NCI-H2029 (cell line): ENCODE data around the gene KAT6B.
"Not testable (repeated sequence)": the region's sequence is repeated elsewhere in the genome, so short reads cannot be mapped to it uniquely, and the experiment has no call there.

Experiments
- DNase-seq: peaks from one replicate; lab custom pipeline; 2025; lab: John Stamatoyannopoulos, UW

Gene KAT6B

DNA sequence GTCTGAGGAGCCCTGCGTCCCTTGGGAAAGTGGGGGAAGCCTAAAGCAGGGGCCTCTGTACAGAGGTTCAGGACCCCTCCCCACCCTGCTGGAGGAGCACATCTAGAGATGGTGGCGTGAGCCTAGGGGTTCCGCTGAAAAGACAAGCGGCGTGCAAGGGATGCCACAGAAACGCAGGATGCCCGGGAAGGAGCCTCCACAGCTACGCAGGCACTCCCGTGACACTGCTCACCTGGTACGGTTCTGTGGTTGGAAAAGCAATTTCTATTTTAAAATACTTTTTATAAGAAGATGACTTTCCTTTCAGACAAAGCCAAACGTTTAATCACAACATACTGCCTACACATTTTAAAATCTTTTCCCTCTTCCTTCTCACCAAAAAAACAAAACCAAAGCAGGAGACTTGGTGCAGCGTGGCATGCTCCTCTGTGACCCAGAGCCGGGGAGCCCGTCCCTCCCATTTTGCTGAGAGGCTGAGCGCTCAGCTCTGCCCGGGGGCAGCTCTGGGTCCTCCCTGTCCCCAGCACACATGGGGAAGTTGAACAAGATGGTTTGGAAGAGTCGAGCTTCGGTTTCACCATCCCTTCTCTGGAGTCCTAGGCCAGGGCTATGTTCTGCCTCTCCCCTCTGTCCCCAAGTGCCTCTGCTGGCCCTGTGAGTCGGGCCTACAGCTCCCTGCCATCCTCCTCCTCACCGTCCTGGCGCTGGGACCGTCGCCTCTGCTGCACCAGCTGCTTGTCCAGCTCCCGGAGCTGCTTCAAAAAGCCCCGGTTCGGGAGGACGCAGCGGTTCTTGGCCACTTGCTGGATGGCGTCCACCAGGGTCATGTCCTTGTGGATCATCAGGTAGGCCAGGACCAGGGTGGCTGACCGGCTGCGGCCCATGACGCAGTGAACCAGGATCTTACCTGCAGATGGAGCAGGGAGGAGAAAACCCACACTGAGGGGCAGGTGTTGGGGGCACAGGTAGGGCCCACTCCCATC lies 211.1 kb downstream of the KAT6B start:
- no peak for DNase-seq

DNA sequence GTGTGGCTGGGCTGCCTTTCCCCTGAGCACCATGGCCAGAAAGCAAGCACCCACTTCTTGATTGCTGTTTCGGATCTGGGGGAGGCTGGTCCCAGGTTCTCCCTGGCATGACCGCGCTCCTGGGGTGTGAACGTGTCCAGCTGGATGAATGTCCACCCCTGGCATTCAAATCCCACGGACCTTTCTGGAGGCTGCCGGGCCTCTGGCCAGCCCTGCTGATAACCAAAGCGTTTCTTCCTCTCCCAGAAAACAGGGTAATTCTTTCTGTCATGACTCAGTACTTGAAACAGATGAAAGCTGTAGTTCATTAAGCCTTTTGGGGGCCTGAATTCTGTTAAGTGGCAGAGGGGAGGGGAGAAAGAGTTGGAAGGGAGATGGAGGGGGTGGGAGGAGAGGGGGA lies 211.9 kb downstream of the KAT6B start:
- no peak for DNase-seq

DNA sequence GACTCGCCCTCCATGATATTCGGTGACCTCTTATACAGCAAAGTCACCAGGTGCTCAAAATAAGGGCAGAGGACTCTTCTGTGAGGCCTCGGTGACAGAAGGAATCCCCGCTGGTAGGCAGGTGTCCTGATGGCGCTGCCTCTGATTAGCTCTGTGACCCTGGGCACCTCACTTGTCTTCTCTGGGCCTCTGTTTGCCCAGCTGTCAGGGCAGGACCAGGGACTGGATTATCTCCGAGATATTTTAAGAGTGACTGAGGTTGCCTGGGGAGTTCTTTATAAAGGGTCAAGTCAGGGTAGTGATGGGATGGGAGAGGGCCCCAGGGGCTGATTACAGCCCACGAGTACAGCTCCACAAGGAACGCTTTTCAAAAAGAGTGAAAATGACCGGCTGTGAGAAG lies 214.2 kb downstream of the KAT6B start:
- no peak for DNase-seq

DNA sequence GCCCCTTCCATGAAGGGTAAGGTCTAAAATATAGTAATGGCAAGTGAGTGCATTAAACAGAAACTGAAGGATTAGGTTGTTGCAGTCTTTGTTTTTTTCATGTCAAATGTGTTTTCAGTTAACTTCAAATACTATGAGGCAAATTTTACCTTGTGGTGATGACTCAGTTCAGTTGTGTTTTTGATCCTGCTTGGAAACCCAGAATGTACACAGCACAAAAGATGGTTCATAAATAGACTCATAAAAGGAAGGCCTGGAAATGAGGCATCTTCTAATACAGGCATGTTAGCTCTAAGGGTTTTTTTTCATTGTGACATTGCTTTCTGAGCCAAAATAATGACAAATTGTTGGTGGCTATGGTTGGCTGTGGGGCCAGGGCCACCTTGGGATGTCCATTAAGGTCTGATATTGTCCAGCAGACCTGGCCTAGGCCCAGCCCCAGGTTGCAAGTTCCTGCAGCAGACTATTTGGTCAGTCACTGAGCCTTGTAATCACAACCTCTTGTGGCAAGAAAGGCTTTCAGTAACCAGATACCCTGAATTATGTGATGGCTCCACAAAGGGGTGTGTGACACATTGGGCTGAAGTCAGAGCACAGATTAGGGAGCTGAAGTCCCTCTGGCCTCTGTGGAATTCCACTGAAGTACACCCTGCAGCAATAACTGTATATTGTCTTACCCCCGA lies 216.0 kb downstream of the KAT6B start:
- DNase-seq: no peak

- DNase-seq: no peak
These were observed 217.1 kb downstream of the KAT6B start for GRCh38 chr10:75043256-75044131.

- DNase-seq: no peak
These were observed 222.3 kb downstream of the KAT6B start for GRCh38 chr10:75048669-75049098.

DNA sequence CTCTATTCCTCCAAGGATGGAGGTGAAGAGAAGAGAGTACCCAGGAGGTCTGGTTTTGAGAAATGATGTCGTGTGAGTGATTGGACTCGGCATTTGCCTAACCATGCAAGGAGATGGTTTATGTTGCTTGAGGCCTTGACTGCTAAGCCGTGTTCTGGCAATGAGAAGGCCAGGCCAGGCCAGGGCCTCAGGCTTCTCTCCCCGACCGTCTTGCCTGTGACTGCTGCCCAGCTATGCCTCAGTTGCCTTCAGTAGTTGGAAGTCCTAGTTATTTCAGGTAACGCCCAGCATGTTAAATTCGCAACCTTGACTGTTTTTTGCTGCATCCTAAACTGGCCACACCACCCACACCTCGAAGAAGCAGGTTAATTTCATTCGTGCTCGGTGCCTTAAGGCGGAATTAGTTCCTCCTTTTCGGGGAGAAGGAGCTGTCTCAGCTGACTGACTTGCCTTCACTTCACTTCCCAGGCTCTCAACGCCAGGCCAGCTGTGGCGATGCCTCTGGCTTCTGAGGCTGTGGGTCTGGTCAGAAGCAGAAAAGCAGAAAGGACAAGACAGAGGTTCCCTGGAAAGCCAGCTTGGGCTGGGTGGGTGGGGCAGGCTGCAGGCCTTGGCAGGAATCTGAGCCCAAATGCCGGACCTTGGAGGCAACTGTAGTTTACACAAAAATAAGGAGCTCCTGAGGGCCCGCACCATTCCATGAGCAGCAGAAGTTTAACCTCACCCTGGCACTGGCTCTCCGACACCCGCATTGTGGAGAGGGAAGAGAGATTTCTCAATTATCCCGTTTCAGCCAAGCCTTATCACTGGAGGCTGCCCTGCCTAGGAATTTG lies 223.1 kb downstream of the KAT6B start:
- DNase-seq: no peak

DNA sequence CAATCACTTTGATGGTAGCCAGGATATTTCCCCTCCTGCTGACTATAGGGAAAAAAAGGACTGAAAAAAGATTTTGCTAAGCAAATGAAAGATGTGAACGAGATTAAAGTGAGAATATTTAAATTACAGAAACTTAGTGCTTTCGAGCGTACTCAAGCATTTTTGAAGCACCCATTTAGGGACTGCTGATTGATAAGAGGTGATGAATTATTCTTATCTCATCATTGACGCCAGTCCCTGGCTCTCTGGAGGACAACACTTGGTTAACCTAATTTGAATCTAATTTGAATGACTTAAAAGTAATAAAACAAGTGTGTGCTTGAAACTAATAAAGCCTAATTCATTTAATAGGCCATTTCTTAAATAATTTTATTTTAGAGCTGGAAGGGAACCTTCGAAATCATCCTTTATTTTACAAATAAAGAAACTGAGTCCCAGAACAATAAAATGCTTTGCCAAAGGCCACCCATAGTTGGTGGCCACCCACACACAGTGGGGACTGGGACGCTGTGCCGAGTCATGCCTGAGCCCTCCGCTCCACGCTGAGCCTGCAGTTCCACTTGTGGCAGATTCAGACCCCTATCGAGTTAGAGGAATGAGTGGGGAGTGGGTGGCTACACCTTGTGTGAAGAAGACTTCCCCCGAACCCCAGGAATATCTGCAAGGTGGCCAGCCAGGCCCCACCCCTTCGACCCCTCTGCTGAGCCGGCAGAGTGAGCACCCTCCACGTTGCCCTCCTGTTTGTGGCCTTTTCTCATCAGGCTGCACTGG lies 223.9 kb downstream of the KAT6B start:
- no peak for DNase-seq

- no peak for DNase-seq
These were observed 224.9 kb downstream of the KAT6B start for GRCh38 chr10:75051308-75051707.

GRCh38 chr10:75055896-75056406 lies 229.6 kb downstream of the KAT6B start:
- DNase-seq: not testable (repeated sequence)

DNA sequence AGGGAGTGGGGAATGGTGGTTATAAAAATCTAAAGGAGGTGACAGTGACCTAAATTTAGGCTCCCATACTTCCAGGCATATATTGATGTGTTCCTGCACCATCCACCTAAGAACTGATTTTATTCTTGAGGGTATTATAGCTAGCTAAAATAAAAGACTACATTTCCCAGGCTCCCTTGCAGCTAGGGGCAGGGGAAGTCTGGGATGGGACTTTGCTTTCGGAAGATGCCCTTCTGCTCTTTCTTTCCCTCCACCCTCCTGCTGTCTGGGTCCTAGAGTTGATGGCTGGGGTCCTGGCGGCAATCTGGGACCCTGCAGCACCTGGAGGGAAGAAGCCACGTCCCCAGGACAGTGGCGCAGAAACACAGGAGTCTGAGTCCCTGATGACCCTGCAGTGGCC lies 231.3 kb downstream of the KAT6B start:
- no peak for DNase-seq

DNA sequence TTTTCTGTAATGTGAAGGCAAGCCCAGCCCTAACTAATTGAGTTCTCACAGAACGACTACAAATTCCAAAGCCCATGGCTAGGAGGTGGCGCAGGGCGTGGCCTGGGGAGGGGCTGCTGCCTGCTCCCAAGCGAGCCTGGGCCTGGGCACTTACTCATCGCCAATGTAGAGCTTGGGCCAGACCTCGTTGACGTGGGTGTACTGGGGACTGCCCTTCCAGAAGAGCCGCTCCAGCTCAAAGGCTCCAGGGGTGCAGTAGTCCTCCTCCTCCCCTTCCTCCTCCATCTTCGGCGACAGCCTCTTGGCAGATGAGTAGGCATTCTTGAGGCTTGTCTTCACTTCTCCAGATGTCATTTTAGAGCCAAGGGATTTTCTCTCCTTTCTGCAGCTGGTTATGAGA lies 231.8 kb downstream of the KAT6B start:
- no peak for DNase-seq

GRCh38 chr10:75061709-75062505 lies 235.5 kb downstream of the KAT6B start:
- DNase-seq: no peak

DNA sequence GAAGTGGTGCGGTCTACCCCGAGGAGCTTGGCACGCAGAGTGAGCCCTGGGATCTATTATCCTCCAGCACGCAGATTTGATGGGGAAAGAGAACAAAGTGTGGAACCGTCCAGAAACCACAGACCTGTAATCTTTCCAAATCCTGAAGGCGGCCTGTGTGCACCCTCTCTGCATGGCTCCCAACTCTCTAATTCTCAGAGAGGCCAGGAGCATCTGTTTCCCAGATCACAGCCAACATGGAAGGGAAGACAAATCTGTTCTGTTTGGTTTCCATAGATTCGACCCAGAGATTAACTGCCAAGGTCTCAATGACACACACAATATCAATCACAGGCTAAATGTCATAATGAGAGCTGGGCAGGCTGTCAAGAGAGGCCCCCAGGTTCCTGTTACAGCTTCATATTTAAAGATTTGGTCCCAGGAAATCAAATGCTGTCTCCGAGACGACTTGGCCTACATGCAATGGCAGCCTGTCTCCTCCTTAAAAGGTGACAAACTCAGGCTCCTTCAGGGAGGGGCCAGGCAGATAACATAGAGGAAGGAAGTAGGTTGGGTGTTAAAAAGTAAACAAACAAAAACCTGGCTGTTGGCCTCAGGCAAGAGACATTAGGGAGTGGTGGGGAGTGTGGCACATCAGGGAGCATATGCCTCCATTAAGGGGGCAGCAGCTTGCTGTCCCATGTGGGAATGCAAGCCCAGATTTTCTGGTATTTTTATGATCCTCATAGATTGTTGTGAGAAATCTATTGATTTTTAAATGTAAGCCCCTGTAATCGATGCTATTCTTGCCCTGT lies 236.3 kb downstream of the KAT6B start:
- no peak for DNase-seq

DNA sequence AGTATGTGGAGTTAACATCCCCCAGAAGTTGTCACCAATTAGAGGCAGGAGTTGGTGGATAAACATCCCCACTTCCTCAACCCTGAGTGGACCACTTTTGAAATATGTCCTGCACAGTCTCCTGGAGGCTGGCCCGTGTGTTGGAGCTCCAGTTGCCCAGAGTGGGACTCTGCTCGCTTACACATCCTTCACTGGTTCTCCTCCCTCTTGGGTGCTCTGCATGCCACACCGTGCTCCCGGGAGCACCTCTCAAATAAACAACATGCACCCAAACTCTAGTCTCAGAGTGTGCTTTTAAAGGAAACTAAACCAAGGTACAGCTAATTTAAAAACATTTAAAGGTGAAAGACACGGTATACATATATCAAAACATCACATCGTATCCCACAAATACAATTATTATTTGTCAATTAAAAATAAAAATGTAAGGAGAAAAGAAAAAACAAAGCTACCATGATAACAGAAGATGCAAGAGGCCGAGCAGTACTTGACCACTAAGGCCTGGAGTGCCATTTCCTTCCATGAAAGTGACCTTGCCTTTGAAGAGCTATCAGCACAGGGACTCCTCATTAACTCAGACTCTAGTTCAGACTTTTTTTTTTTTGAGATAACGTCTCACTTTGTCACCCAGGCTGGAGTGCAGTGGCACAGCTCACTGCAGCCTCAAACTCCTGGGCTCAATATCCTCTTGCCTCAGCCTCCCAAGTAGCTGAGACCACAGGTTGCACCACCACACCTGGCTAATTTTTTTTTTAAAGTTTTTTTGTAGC lies 237.2 kb downstream of the KAT6B start:
- no peak for DNase-seq

GRCh38 chr10:75065076-75065475 lies 238.7 kb downstream of the KAT6B start:
- no peak for DNase-seq

GRCh38 chr10:75066271-75066670 lies 239.9 kb downstream of the KAT6B start:
- DNase-seq: no peak

DNA sequence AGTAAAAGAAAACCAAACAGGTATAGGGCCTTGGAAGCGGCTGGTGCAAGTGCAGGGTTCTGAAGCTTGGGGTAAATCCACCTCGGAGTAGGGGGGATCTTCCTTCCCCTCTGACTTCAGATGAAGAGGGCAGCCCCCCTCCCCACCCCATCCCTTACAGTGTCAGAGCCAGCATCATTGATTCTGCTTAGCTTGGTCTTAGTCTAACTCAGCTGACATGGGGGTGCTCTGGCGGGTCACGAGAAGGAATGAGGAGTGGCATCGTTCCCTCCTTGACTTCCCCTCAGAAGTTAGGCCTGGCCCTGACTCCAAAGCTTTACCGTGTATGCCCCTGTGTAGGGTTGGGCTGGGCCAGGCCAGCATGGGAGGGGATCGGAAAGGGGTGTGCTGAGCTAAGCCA lies 240.9 kb downstream of the KAT6B start:
- DNase-seq: no peak
